Upper lobe of right lung (tissue), 1 donor: ENCODE data around the gene TMEM30A. TPM values are rescaled to one million over a fixed set of nuclear protein-coding genes. Genes with fewer than 3 reads are reported as not detected.

Source experiments
- ATAC-seq: fragments of 200-7000 bp; cut with Tn5 transposase; one replicate; pipeline ENCODE4 v1.9.1; 2020; ENCODE audit warnings: mild to moderate bottlenecking, moderate library complexity
- DNase-seq: peaks from one replicate; pipeline ENCODE4 v3.0.0-alpha.2; 2020
- H3K27ac ChIP-seq: fragments of 200-600 bp; one replicate; pipeline ENCODE4 v1.8.0; 2022
- H3K27me3 ChIP-seq: fragments of 200-600 bp; one replicate; pipeline ENCODE4 v1.8.0; 2022; ENCODE audit warnings: mild to moderate bottlenecking
- H3K36me3 ChIP-seq: fragments of 200-600 bp; one replicate; pipeline ENCODE4 v1.8.0; 2022
- H3K4me1 ChIP-seq: fragments of 200-600 bp; one replicate; pipeline ENCODE4 v1.8.0; 2022
- H3K4me3 ChIP-seq: fragments of 200-600 bp; one replicate; pipeline ENCODE4 v1.8.0; 2022; ENCODE audit warnings: mild to moderate bottlenecking
- H3K9me3 ChIP-seq: fragments of 200-600 bp; one replicate; pipeline ENCODE4 v1.8.0; 2022
- intact Hi-C: fragments of 100-400 bp; cut with DNase I; formaldehyde crosslinking; loops from one replicate; pipeline ENCODE4 v1.11.0; 2022
- total RNA-seq: library from RNA; stranded (reverse); fragmentation: NEBNext Ultra II Directional; extraction: Animal tissue kit (Norgen Biotek cat#: 25700); gene quantifications from one replicate; pipeline ENCODE4 v1.2.1, GENCODE V29; 2021
- TF ChIP-seq, protein P1 (sequence below): fragments of 200-600 bp; IDR thresholded peaks from one replicate; pipeline ENCODE4 v1.8.0; 2022; ENCODE audit warnings: antibody characterized with exemption
- donor health status: DM: no; HTN: yes; CAD: no; lungs with severe emphysema.

The TMEM30A gene
- total RNA-seq, 1 donor from 2014 or later = 183 TPM

- no peaks in the 10 kb centered on the region for H3K36me3 ChIP-seq
- H3K4me1 ChIP-seq = peaks cover 19% of the 10 kb centered on the region
- no peaks in the 10 kb centered on the region for H3K27me3 ChIP-seq
- H3K9me3 ChIP-seq = no peaks in the 10 kb centered on the region
- no peak for ATAC-seq
- H3K4me3 ChIP-seq = peak overlapping the region; percentile 86
- peak overlapping the region; percentile 93 for H3K27ac ChIP-seq
- intact Hi-C loops = no loop called here
- TF ChIP-seq, protein P1, sequence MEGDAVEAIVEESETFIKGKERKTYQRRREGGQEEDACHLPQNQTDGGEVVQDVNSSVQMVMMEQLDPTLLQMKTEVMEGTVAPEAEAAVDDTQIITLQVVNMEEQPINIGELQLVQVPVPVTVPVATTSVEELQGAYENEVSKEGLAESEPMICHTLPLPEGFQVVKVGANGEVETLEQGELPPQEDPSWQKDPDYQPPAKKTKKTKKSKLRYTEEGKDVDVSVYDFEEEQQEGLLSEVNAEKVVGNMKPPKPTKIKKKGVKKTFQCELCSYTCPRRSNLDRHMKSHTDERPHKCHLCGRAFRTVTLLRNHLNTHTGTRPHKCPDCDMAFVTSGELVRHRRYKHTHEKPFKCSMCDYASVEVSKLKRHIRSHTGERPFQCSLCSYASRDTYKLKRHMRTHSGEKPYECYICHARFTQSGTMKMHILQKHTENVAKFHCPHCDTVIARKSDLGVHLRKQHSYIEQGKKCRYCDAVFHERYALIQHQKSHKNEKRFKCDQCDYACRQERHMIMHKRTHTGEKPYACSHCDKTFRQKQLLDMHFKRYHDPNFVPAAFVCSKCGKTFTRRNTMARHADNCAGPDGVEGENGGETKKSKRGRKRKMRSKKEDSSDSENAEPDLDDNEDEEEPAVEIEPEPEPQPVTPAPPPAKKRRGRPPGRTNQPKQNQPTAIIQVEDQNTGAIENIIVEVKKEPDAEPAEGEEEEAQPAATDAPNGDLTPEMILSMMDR = no peak
- no peak for DNase-seq
These were observed 669 bp upstream of the TMEM30A start for GRCh38 chr6:75285283-75285639.

GRCh38 chr6:75283907-75284631 lies 523 bp downstream of the TMEM30A start:
- DNase-seq (no peak), ATAC-seq (peak; percentile 53)
- Histone ChIP-seq H3K4me1 (peaks cover 31% of the 10 kb centered on the region), H3K4me3 (peak overlapping the region; percentile 86), H3K9me3 (no peaks in the 10 kb centered on the region), H3K27ac (peak overlapping the region; percentile 93), H3K27me3 (no peaks in the 10 kb centered on the region), H3K36me3 (no peaks in the 10 kb centered on the region)
- intact Hi-C loops = no loop called here
- TF ChIP-seq, protein P1 = no peak

GRCh38 chr6:75282706-75283105 lies 1.9 kb downstream of the TMEM30A start:
- peaks cover 43% of the 10 kb centered on the region for H3K4me1 ChIP-seq
- no peaks in the 10 kb centered on the region for H3K36me3 ChIP-seq
- TF ChIP-seq, protein P1 = no peak
- intact Hi-C loops = no loop called here
- H3K4me3 ChIP-seq = peak overlapping the region; percentile 86
- no peaks in the 10 kb centered on the region for H3K9me3 ChIP-seq
- ATAC-seq (no peak), DNase-seq (no peak)
- no peaks in the 10 kb centered on the region for H3K27me3 ChIP-seq
- no peak overlapping the region for H3K27ac ChIP-seq

DNA sequence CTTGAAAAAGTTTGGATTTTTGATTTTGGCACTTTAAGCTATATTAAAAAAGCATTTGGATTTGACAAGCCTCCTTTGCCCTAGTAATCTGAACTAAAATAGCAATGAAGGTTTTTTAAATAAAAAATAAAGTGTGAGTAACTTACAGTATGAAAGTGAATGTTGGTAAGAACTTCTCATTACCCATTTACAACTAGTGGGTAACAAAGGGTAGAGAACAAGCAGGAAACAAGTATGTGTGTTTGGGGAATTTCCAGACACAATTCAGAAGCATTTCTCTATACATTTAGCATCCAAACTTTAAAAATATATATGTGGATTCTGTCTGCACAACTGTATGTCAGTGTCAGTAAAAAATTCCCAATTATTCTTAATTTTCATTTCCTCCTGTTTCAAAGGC lies 2.9 kb downstream of the TMEM30A start:
- ATAC-seq (no peak), DNase-seq (no peak)
- intact Hi-C loops = no loop called here
- peaks cover 53% of the 10 kb centered on the region for H3K4me1 ChIP-seq
- no peaks in the 10 kb centered on the region for H3K36me3 ChIP-seq
- H3K9me3 ChIP-seq = no peaks in the 10 kb centered on the region
- H3K27ac ChIP-seq = peak overlapping the region; percentile 56
- H3K27me3 ChIP-seq = no peaks in the 10 kb centered on the region
- TF ChIP-seq, protein P1 = no peak
- peak overlapping the region; percentile 86 for H3K4me3 ChIP-seq

- ATAC-seq = no peak
- H3K4me3 ChIP-seq = peak overlapping the region; percentile 86
- DNase-seq = no peak
- peaks cover 52% of the 10 kb centered on the region for H3K4me1 ChIP-seq
- TF ChIP-seq, protein P1 = no peak
- H3K9me3 ChIP-seq = no peaks in the 10 kb centered on the region
- peak overlapping the region; percentile 56 for H3K27ac ChIP-seq
- no peaks in the 10 kb centered on the region for H3K36me3 ChIP-seq
- H3K27me3 ChIP-seq = no peaks in the 10 kb centered on the region
- intact Hi-C loops = no loop called here
These were observed 4.3 kb downstream of the TMEM30A start for GRCh38 chr6:75280131-75280855.
